ENCODE results near the gene CPVL. TPM values are rescaled to one million over a fixed set of nuclear protein-coding genes. Genes with fewer than 3 reads are reported as not detected.

Gene CPVL
- total and polyA plus RNA-seq, 2 of the 4 experiments (the other 2 are of a cell fraction) = not detected

DNA sequence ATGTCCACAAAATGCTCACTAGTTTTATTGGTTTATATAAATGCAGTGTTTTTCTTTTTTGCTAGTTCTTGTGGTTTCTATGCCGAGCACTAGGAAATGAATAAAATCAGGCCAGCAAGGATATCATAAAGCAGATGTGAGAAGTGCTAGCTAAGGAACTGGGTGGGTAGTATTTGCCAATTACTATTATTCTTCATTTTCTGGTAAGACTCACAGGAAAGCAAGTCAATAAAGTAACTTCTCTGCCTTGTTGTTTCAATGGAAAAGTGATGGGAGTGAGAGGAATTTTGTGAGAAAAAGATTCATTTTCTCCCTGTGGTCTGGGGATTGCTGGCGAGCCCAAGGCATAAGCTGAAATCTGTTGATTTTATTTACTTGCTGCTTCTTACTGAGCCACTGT lies 137.7 kb downstream of the CPVL start:
- Histone ChIP-seq H2BK20ac (ENCODE audit: low read depth, low read length) (no peak overlapping the region), H3K27me3 (ENCODE audit: control insufficient read depth, insufficient read depth, low read length) (peaks cover 2% of the 10 kb centered on the region; the same call in 1 of the 2 replicates), H3K4ac (ENCODE audit: low read depth, low read length) (no peak overlapping the region), H4K8ac (ENCODE audit: low read depth in 2 of 2, low read length in 2 of 2) (no peak overlapping the region), H3K4me3 (ENCODE audit: insufficient read depth, low read depth, low read length) (no peak overlapping the region), H3K79me1 (ENCODE audit: low read depth in 1 of 2, low read length in 2 of 2) (no peaks in the 10 kb centered on the region), H2AK5ac (ENCODE audit: low read depth, low read length) (no peak overlapping the region), H3K56ac (ENCODE audit: extremely low read depth, insufficient read depth, low read length) (no peak overlapping the region), H3K4me1 (ENCODE audit: control insufficient read depth, insufficient read depth, low read length) (no peaks in the 10 kb centered on the region), H4K5ac (ENCODE audit: low read depth, low read length) (no peak overlapping the region), H4K20me1 (ENCODE audit: insufficient read depth, low read length) (no peaks in the 10 kb centered on the region), H3K9ac (ENCODE audit: low read depth, low read length) (no peak overlapping the region), H2AFZ (replicated peaks; ENCODE audit: low read length, poor library complexity) (no peak overlapping the region), H2BK15ac (ENCODE audit: low read depth, low read length) (no peak overlapping the region), H2AK9ac (replicated peaks; ENCODE audit: low read depth, low read length, poor library complexity) (no peak overlapping the region), H2BK120ac (ENCODE audit: low read depth, low read length) (no peak overlapping the region), H2BK5ac (ENCODE audit: low read depth, low read length, poor library complexity, severe bottlenecking) (no peak overlapping the region), H3K14ac (replicated peaks; ENCODE audit: low read depth, low read length) (no peak overlapping the region), H3K27ac (ENCODE audit: insufficient read depth, low read length) (no peak overlapping the region), H3K9me1 (ENCODE audit: insufficient read depth, low read length) (no peaks in the 10 kb centered on the region), H4K91ac (ENCODE audit: insufficient read depth, low read depth, low read length) (no peak overlapping the region), H3K18ac (ENCODE audit: low read depth, low read length) (no peak overlapping the region), H3K9me3 (ENCODE audit: control insufficient read depth, insufficient read depth, low read length) (no peaks in the 10 kb centered on the region), H3K4me2 (ENCODE audit: low read depth, low read length) (no peak overlapping the region), H3K23ac (ENCODE audit: low read depth, low read length) (no peak overlapping the region), H3K36me3 (ENCODE audit: control insufficient read depth, insufficient read depth, low read length) (no peaks in the 10 kb centered on the region)
- dilution Hi-C loops (cut with HindIII; ENCODE audit: low sequenced_read_pairs, unreplicated experiment) = no loop called here
- WGBS, 2 experiments (ENCODE audit: extremely low coverage in 2 of 2, insufficient read length in 1 of 2) = no CpG with 5 or more reads among the region's 2 CpGs
- ChIA-PET CTCF (no interaction called here), POLR2A (ENCODE audit: unreplicated experiment) (no interaction called here)
- BruUV-seq (replicated peaks) = no TSS peak
- ATAC-seq (ENCODE audit: low read depth) (no peak), DNase-seq (no peak)
- TF ChIP-seq FOS (IDR thresholded peaks at IDR 0.05; ENCODE audit: low read depth, low read length) (no peak), RFX5 (IDR thresholded peaks at IDR 0.05; ENCODE audit: low read depth, low read length) (no peak), RCOR1 (IDR thresholded peaks at IDR 0.05; ENCODE audit: insufficient replicate concordance, low read length) (no peak), MAZ (IDR thresholded peaks at IDR 0.05; ENCODE audit: borderline replicate concordance, low read depth, low read length) (no peak), NFE2L2 (IDR thresholded peaks at IDR 0.05; ENCODE audit: low read depth, low read length) (no peak), BHLHE40 (IDR thresholded peaks at IDR 0.05; ENCODE audit: low read depth, low read length) (no peak), CHD1 (IDR thresholded peaks at IDR 0.05; ENCODE audit: low read depth, low read length) (no peak)
- TF ChIP-seq, protein P1, sequence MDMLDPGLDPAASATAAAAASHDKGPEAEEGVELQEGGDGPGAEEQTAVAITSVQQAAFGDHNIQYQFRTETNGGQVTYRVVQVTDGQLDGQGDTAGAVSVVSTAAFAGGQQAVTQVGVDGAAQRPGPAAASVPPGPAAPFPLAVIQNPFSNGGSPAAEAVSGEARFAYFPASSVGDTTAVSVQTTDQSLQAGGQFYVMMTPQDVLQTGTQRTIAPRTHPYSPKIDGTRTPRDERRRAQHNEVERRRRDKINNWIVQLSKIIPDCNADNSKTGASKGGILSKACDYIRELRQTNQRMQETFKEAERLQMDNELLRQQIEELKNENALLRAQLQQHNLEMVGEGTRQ (IDR thresholded peaks at IDR 0.05; ENCODE audit: low read depth, low read length) = no peak
- TF ChIP-seq, protein P2, sequence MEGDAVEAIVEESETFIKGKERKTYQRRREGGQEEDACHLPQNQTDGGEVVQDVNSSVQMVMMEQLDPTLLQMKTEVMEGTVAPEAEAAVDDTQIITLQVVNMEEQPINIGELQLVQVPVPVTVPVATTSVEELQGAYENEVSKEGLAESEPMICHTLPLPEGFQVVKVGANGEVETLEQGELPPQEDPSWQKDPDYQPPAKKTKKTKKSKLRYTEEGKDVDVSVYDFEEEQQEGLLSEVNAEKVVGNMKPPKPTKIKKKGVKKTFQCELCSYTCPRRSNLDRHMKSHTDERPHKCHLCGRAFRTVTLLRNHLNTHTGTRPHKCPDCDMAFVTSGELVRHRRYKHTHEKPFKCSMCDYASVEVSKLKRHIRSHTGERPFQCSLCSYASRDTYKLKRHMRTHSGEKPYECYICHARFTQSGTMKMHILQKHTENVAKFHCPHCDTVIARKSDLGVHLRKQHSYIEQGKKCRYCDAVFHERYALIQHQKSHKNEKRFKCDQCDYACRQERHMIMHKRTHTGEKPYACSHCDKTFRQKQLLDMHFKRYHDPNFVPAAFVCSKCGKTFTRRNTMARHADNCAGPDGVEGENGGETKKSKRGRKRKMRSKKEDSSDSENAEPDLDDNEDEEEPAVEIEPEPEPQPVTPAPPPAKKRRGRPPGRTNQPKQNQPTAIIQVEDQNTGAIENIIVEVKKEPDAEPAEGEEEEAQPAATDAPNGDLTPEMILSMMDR (conservative IDR thresholded peaks at IDR 0.05; ENCODE audit: low read depth, low read length) = no peak
- intact Hi-C loops (cut with micrococcal nuclease) = no loop called here
- in situ Hi-C loops (cut with MboI; ENCODE audit: low sequenced_read_pairs) = no loop called here

Data from IMR-90 (cell line).